ENCODE measurements around the gene HPS3. TPM values are rescaled to one million over a fixed set of nuclear protein-coding genes. Genes with fewer than 3 reads are reported as not detected.
A peak's percentile ranks its signal among the peaks of the same experiment; 100 is the strongest.

Gene HPS3
- total RNA-seq = 10 to 100 TPM; 28.2 to 40.4 (median 32.6) TPM

- peaks cover 0 to 27% (median 5%) of the 10 kb centered on the region in 4 donors for H3K4me1 ChIP-seq
- peak in 1 of 6 experiments; percentile 4 for TF ChIP-seq CTCF (IDR thresholded peaks at IDR 0.05)
- TF ChIP-seq POLR2A (IDR thresholded peaks at IDR 0.05) = peak; percentile 91 to 92
- H3K4me3 ChIP-seq = peak within 1 kb of the TSS; percentile 71 to 92 (median 80)
Measured at GRCh38 chr3:149129326-149130205, at the start of gene HPS3. HPS3 (plus strand) TSS chr3:149129638; CDS start chr3:149129724, 86 bp downstream.

GRCh38 chr3:149080011-149080698 is 49.3 kb upstream of the HPS3 start:
- H3K9me3 ChIP-seq = no peaks in the 10 kb centered on the region
- no peak overlapping the region for H3K27ac ChIP-seq
- peaks cover 0 to 5% (median 0%) of the 10 kb centered on the region in 4 donors for H3K4me1 ChIP-seq
- H3K36me3 ChIP-seq = peaks cover 0 to 5% (median 0%) of the 10 kb centered on the region in 3 donors
- DNase-seq = no peak
- no peak overlapping the region for H3K4me3 ChIP-seq
- no peaks in the 10 kb centered on the region for H3K27me3 ChIP-seq
- TF ChIP-seq CTCF (IDR thresholded peaks at IDR 0.05) = no peak
- TF ChIP-seq POLR2A (IDR thresholded peaks at IDR 0.05) = no peak

More at GRCh38 chr3:149129326-149130205, at the start of gene HPS3:
- Histone ChIP-seq H3K27me3 (no peaks in the 10 kb centered on the region), H3K36me3 (no peaks in the 10 kb centered on the region), H3K27ac (peak within 1 kb of the TSS; percentile 86 to 94 (median 88)), H3K9me3 (no peaks in the 10 kb centered on the region)
- peak; percentile 96 to 97 (median 96) for DNase-seq

GRCh38 chr3:149080699-149081091 is 48.7 kb upstream of the HPS3 start:
- H3K4me1 ChIP-seq = peaks cover 0 to 9% (median 0%) of the 10 kb centered on the region in 4 donors
- TF ChIP-seq CTCF (IDR thresholded peaks at IDR 0.05) = no peak
- no peak for TF ChIP-seq POLR2A (IDR thresholded peaks at IDR 0.05)
- no peak overlapping the region for H3K27ac ChIP-seq
- no peak overlapping the region for H3K4me3 ChIP-seq
- H3K27me3 ChIP-seq = no peaks in the 10 kb centered on the region
- no peaks in the 10 kb centered on the region for H3K9me3 ChIP-seq
- no peak for DNase-seq
- no peaks in the 10 kb centered on the region for H3K36me3 ChIP-seq

GRCh38 chr3:149081772-149082171 is 47.7 kb upstream of the HPS3 start:
- Histone ChIP-seq H3K4me1 (peaks cover 0 to 9% (median 0%) of the 10 kb centered on the region in 4 donors), H3K27me3 (no peaks in the 10 kb centered on the region), H3K9me3 (no peaks in the 10 kb centered on the region), H3K27ac (no peak overlapping the region), H3K4me3 (no peak overlapping the region), H3K36me3 (no peaks in the 10 kb centered on the region)
- DNase-seq = no peak
- no peak for TF ChIP-seq POLR2A (IDR thresholded peaks at IDR 0.05)
- TF ChIP-seq CTCF (IDR thresholded peaks at IDR 0.05) = no peak

GRCh38 chr3:149085828-149086231 is 43.6 kb upstream of the HPS3 start:
- peak overlapping the region; percentile 57 to 87 (median 70) for H3K4me3 ChIP-seq
- H3K36me3 ChIP-seq = no peaks in the 10 kb centered on the region
- H3K4me1 ChIP-seq = peaks cover 0 to 9% (median 0%) of the 10 kb centered on the region in 4 donors
- no peaks in the 10 kb centered on the region for H3K9me3 ChIP-seq
- DNase-seq = peak in 1 of 3 donors; percentile 51
- no peaks in the 10 kb centered on the region for H3K27me3 ChIP-seq
- peak overlapping the region; percentile 56 to 81 (median 72) for H3K27ac ChIP-seq
- TF ChIP-seq CTCF (IDR thresholded peaks at IDR 0.05) (no peak), POLR2A (IDR thresholded peaks at IDR 0.05) (no peak)

Data from Peyer's patch (tissue), 4 donors.